ENCODE data around the gene LNPK.
"Not testable (repeated sequence)": the region's sequence is repeated elsewhere in the genome, so short reads cannot be mapped to it uniquely, and the experiment has no call there.

LNPK gene

DNA sequence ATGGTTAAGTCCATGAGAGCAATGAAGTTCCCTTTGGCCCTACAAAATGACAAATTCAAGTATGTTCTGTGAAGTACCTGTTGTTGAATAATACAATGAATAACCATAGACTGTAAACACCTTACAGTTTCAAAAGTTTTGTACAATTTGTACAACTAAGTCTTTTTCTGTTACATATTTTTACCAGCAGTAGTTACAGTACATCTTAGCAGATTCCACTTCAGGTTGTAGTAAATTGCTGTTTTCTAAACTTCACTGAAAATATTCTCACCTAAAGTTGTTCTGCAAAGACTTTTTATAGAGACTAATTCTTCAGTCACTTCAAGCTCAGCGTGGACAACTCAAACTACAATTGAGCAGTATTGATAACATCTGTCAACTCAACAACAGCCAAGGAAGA, 28.7 kb downstream of the LNPK start:
- no peak for DNase-seq (ENCODE audit: low read depth)

GRCh38 chr2:175966839-175967238, 35.2 kb downstream of the LNPK start:
- no peak for DNase-seq (ENCODE audit: low read depth)

DNA sequence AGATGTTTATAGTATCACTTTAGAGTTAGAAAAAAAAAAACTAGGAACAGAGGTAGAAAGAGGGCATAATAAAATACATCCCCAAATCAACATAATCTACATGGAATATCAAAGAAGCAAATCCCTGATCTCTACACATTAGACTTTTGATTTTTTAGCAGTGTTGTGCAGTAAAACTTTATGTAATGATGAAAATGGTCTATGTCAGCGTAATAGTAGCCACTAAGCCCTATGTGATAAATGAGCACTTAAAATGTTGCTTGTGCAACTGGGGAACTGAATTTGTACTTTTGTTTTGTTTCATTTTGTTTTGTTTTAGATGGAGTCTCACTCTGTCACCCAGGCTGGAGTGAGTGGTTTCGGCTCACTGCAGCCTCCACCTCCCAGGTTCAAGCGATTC, 36.3 kb downstream of the LNPK start:
- no peak for DNase-seq (ENCODE audit: low read depth)

DNA sequence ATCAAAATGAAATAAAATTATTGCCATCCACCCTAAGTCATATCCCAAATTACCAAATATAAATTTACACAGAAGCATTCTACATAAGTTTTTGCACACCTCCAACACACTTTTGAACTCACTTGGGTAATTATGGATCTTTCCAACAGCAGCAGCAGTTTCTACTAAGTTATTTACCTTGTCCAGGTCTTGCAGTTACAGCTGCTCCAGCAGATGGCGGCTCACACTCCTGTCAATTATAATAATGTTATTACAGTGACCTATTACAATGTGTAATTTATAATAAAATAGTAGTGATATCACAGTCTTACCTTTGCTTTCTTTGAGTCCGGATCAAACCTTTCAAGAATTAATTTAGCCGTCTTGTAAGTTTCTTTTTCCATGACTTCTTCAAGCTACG, 37.9 kb downstream of the LNPK start:
- DNase-seq (ENCODE audit: low read depth): no peak

- DNase-seq (ENCODE audit: low read depth): not testable (repeated sequence)
Observed at GRCh38 chr2:175963171-175963570, 38.9 kb downstream of the LNPK start.

- no peak for DNase-seq (ENCODE audit: low read depth)
Observed at GRCh38 chr2:175957845-175958244, 44.2 kb downstream of the LNPK start.

DNA sequence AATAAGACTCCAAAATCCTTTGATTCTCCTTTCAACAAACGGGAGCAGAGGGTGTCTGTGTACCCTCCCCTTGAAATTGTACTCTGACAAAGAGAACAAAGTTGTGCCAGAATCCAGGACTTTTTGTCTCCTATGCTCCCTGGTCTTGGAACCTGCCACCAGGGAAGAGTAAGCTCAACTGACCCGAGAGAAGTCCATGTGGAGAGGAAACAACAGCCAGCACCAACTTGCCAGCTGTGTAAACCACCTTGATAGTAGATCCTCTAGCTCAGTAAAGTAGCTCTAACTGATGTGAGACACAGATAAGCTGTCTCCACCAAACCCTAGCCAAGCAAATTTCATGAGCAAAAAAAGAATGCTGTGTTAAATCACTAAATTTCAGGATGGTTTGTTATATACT, 46.9 kb downstream of the LNPK start:
- no peak for DNase-seq (ENCODE audit: low read depth)

GRCh38 chr2:175950512-175950911, 51.6 kb downstream of the LNPK start:
- DNase-seq (ENCODE audit: low read depth): no peak

GRCh38 chr2:175948191-175948590, 53.9 kb downstream of the LNPK start:
- DNase-seq (ENCODE audit: low read depth): no peak

DNA sequence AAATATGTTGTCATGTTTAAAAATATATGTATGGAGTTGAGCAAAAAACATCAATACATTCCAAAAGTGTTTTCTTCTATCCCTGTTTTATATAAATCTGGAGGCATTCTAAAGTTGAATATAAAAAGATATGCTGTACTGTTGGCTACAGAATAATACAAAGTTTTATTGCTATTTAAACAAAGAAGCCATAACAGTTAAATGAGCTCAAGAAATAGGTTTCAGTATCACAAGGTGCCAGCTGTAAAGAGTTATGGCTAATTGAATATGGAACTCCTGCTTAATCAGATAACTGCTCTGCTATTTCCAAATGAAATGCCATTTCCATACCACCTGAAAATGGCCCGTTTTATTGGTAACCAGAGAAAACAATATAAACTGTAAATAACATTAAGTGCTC, 55.0 kb downstream of the LNPK start:
- DNase-seq (ENCODE audit: low read depth): no peak

DNA sequence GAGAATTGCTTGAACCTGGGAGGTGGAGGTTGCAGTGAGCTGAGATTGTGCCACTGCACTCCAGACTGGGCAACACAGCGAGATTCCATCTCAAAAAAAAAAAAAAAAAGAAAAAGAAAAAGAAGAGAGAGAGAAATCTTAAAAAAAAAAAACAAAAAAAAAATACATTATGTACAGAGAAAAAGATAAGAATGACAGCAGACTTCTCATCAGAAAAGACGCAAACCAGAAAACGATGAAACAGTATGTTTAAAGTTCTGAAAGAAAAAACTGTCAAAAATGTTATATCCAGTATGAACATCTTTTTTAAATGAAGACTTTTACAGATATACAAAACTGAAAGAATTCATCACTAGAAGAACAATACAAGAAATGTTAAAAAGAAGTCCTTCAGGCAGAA, 60.4 kb downstream of the LNPK start:
- DNase-seq (ENCODE audit: low read depth): no peak

GRCh38 chr2:175937216-175937615, 64.9 kb downstream of the LNPK start:
- no peak for DNase-seq (ENCODE audit: low read depth)

- DNase-seq (ENCODE audit: low read depth): no peak
Observed at GRCh38 chr2:175935289-175936181, 66.5 kb downstream of the LNPK start.

DNA sequence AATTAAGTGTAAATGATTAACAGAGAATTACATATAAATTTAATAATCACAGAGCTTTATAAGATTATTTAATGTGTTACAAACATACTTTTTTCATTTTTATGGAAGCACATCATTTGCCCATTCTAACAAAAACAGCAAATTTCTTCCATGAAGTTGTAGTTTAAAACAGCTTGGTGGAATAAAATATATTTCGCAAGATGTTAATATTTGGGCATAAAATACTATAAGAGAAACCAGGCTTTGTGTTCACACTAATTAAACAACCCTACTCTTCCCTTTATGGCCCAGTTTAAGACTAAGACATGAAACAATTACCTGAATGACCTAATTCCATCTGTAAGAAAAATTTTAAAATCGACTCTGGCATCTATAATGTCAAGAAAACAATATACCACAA, 69.4 kb downstream of the LNPK start:
- no peak for DNase-seq (ENCODE audit: low read depth)

DNA sequence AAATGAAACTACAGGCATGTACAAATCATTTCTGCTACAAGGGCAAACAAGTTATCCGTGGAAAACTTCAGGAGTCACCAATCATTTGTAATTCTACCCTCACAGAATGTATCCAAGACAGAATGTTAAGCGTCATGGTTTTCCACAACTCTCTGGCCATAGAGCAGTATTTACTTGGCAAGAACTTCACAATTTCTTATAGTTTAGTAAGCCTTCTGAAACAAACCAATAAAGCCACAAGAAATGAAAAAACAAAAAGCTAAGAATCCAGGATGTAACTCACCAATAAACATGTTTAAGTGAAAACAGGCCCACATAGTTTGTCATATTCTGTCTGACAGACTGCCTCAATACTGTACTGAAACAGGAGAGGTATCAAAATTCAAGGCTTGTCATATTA, 70.3 kb downstream of the LNPK start:
- DNase-seq (ENCODE audit: low read depth): no peak

DNA sequence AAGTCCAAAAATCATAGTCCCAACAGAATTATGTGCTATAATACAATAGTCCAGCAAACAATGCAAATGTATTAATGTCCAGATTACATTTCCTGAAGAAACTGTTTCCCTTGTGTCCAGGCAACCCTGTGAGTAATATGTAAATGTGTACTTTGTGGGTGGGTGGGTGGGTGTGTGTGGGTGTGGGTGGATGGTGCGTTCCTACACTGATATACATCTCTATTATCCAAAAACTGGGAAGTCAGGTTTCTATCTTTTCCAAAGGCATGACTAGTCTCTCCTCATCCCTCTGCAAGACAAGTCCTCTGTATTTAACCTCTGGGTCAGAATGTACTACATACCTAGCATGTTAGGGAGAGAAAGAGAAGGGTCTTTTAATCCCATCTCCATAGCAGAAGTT, 71.6 kb downstream of the LNPK start:
- DNase-seq (ENCODE audit: low read depth): no peak

- no peak for DNase-seq (ENCODE audit: low read depth)
Observed at GRCh38 chr2:175929850-175930249, 72.2 kb downstream of the LNPK start.

DNA sequence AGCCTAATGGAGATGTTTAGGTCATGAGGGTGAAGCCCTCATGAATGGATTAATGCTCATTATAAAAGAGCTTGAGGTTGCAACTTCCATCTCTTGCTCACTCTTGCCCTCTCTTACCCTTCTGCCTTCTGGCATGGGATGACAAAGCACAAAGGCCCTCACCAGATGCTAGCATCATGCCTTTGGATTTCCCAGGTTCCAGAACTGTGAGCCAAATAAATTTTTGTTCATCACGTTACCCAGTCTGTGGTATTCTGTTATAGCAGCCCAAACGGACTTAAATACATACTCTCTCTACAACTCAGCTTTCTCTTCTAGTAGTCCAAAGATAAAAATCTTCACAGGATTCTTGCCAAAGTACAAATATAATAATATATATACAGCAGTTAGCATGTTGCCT, 75.8 kb downstream of the LNPK start:
- no peak for DNase-seq (ENCODE audit: low read depth)

GRCh38 chr2:175922160-175922559, 79.9 kb downstream of the LNPK start:
- DNase-seq (ENCODE audit: low read depth): no peak

DNA sequence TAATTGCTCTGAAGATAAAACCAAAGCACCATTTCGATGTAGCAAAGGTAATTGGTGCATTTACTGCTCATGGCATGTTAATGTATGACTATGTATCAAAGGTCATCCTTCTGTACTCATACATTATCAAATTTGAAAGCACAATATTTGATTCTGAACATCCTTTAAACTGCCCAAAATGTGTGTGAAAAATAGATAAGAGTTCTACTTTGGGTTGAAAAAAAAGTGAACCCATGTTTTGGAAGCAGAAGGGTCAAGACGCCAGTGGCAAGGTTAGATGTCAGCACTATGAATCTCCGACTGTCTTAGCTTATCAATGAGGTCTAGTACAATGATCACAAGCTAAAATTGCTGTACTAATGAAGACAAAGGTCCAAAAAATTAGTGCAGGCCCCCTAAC, 83.1 kb downstream of the LNPK start:
- no peak for DNase-seq (ENCODE audit: low read depth)

DNA sequence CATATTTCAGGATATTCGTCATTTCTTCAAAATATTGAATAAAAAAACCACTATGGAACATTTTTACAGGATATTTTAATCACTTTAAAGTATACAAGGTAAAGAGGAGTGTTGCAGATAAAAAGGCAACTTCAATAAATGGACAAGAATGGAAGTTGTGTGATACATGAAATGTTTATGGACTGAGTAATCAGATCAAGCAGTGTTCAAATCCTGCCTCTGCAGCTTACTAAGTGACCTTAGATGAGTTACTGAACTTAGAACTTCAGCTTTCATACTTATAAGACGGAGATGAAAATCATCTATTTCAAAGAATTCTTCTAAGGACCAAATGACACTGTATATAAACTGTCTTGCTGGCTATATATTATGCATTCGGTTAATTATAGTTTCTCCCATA, 87.2 kb downstream of the LNPK start:
- no peak for DNase-seq (ENCODE audit: low read depth)

DNA sequence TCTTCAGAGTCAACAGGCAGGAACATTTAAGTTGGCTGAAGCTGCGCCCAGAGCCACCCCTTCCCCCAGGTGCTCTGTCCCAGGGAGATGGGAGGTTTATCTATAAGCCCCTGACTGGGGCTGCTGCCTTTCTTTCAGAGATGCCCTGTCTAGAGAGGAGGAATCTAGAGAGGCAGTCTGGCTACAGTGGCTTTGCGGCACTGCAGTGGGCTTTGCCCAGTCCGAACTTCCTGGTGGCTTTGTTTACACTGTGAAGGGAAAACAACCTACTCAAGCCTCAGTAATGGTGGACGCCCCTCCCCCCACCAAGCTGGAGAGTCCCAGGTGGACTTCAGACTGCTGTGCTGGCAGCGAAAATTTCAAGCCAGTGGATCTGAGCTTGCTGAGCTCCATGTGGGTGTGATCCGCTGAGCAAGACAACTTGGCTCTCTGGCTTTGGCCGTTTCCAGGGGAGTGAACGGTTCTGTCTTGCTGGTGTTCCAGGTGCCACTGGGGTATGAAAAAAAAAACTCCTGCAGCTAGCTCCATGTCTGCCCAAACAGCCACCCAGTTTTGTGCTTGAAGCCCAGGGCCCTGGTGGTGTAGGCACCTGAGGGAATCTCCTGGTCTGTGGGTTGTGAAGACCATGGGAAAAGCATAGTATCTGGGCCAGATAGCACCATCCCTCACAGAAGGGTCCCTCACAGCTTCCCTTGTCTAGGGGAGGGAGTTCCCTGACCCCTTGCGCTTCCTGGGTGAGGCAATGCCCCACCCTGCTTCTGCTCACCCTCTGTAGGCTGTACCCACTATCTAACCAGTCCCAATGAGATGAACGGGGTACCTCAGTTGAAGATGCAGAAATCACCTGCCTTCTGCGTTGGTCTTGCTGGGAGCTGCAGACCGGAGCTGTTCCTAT, 88.0 kb downstream of the LNPK start:
- not testable (repeated sequence) for DNase-seq (ENCODE audit: low read depth)

- not testable (repeated sequence) for DNase-seq (ENCODE audit: low read depth)
Observed at GRCh38 chr2:175913267-175913666, 88.8 kb downstream of the LNPK start.
